SK-N-SH (cell line): ENCODE data around the gene PPARGC1A.

Experiments used
- CTCF ChIP-seq: fragments of 200-600 bp; sonication (generic); IDR thresholded peaks from 2 replicates; pipeline ENCODE4 v1.6.1; 2017; ENCODE audit warnings: antibody characterized with exemption, mild to moderate bottlenecking, moderate library complexity
- EP300 ChIP-seq, 2 experiments: IDR thresholded peaks; 2 replicates each; pipeline versions ENCODE4 v1.4.0 to v1.6.1; 2012; ENCODE audit warnings: borderline replicate concordance in 1 of 2, low read depth in 1 of 2, low read length in 1 of 2
- GABPA ChIP-seq: IDR thresholded peaks from 2 replicates; pipeline ENCODE4 v1.4.0; 2012; ENCODE audit warnings: low read depth, mild to moderate bottlenecking
- GATA2 ChIP-seq: sonication (generic); formaldehyde crosslinking; IDR thresholded peaks from 2 replicates; pipeline ENCODE4 v1.5.0; 2020; ENCODE audit warnings: mild to moderate bottlenecking, missing genetic modification reagents
- MAX ChIP-seq: IDR thresholded peaks from 2 replicates; pipeline ENCODE4 v1.4.0; 2012; ENCODE audit warnings: low read depth
- MXI1 ChIP-seq: IDR thresholded peaks from 2 replicates; pipeline ENCODE4 v1.6.1; 2012; ENCODE audit warnings: mild to moderate bottlenecking, low read depth, low read length, improper control_type of control experiment
- POLR2AphosphoS5 ChIP-seq: IDR thresholded peaks from 2 replicates; pipeline ENCODE4 v1.6.1; 2012; ENCODE audit warnings: low read depth, low read length
- RAD21 ChIP-seq: IDR thresholded peaks from 2 replicates; pipeline ENCODE4 v1.6.1; 2012; ENCODE audit warnings: mild to moderate bottlenecking, low read length
- RCOR1 ChIP-seq: fragments of 150-350 bp; IDR thresholded peaks from 2 replicates; pipeline ENCODE4 v1.6.1; 2017; ENCODE audit warnings: antibody characterized with exemption, low read length
- USF1 ChIP-seq: IDR thresholded peaks from 2 replicates; pipeline ENCODE4 v1.4.0; 2012; ENCODE audit warnings: low read depth, borderline replicate concordance
- YY1 ChIP-seq: IDR thresholded peaks from 2 replicates; pipeline ENCODE4 v1.4.0; 2012; ENCODE audit warnings: low read depth, mild to moderate bottlenecking
- TF ChIP-seq, protein P1 (sequence below): IDR thresholded peaks from 2 replicates; pipeline ENCODE4 v1.6.1; 2012; ENCODE audit warnings: mild to moderate bottlenecking, low read depth, low read length, moderate library complexity
- TF ChIP-seq, protein P2 (sequence below): fragments of 150-350 bp; IDR thresholded peaks from 2 replicates; pipeline ENCODE4 v1.6.1; 2017; ENCODE audit warnings: antibody characterized with exemption, low read length, low read depth, borderline replicate concordance

GRCh38 chr4:23889814-23890341 is at the start of gene PPARGC1A:
- no peak for TF ChIP-seq RAD21
- TF ChIP-seq, protein P1, sequence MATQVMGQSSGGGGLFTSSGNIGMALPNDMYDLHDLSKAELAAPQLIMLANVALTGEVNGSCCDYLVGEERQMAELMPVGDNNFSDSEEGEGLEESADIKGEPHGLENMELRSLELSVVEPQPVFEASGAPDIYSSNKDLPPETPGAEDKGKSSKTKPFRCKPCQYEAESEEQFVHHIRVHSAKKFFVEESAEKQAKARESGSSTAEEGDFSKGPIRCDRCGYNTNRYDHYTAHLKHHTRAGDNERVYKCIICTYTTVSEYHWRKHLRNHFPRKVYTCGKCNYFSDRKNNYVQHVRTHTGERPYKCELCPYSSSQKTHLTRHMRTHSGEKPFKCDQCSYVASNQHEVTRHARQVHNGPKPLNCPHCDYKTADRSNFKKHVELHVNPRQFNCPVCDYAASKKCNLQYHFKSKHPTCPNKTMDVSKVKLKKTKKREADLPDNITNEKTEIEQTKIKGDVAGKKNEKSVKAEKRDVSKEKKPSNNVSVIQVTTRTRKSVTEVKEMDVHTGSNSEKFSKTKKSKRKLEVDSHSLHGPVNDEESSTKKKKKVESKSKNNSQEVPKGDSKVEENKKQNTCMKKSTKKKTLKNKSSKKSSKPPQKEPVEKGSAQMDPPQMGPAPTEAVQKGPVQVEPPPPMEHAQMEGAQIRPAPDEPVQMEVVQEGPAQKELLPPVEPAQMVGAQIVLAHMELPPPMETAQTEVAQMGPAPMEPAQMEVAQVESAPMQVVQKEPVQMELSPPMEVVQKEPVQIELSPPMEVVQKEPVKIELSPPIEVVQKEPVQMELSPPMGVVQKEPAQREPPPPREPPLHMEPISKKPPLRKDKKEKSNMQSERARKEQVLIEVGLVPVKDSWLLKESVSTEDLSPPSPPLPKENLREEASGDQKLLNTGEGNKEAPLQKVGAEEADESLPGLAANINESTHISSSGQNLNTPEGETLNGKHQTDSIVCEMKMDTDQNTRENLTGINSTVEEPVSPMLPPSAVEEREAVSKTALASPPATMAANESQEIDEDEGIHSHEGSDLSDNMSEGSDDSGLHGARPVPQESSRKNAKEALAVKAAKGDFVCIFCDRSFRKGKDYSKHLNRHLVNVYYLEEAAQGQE = no peak
- no peak for TF ChIP-seq USF1
- no peak for TF ChIP-seq CTCF
- TF ChIP-seq YY1 = no peak
- TF ChIP-seq POLR2AphosphoS5 = no peak
- TF ChIP-seq EP300 (IDR thresholded peaks at IDR 0.05; ENCODE audit: borderline replicate concordance in 1 of 2, low read depth in 1 of 2, low read length in 1 of 2) = no peak; a peak in 1 of 4 replicates
- TF ChIP-seq MXI1 = peak; percentile 66
- TF ChIP-seq, protein P2, sequence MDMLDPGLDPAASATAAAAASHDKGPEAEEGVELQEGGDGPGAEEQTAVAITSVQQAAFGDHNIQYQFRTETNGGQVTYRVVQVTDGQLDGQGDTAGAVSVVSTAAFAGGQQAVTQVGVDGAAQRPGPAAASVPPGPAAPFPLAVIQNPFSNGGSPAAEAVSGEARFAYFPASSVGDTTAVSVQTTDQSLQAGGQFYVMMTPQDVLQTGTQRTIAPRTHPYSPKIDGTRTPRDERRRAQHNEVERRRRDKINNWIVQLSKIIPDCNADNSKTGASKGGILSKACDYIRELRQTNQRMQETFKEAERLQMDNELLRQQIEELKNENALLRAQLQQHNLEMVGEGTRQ = no peak
- no peak for TF ChIP-seq GABPA
- no peak for TF ChIP-seq GATA2 (CRISPR knock-in tag)
- TF ChIP-seq RCOR1 = peak; percentile 29; the same call in 1 of the 2 replicates
- TF ChIP-seq MAX = no peak
